Lung (tissue), 12 donors: ENCODE data around the gene PIGN. TPM values are rescaled to one million over a fixed set of nuclear protein-coding genes. Genes with fewer than 3 reads are reported as not detected.

ENCODE experiments used
- ATAC-seq: fragments of 200-7000 bp; cut with Tn5 transposase; one replicate; pipeline ENCODE4 v1.9.1; 2020; ENCODE audit warnings: moderate number of reproducible peaks; ENCODE audit not compliant: insufficient read depth, low FRiP score
- DNase-seq, 3 donors: peaks; one replicate each; pipeline ENCODE4 v3.0.0-alpha.2; 2013 to 2017
- H3K27ac ChIP-seq, 2 donors: one replicate each; pipeline ENCODE4 v1.5.1; 2013; ENCODE audit warnings: mild to moderate bottlenecking in 2 of 2, moderate library complexity in 2 of 2, control low read depth in 1 of 2, inconsistent platforms in 1 of 2, low read depth in 1 of 2, low read length in 1 of 2
- H3K27me3 ChIP-seq, 3 donors: one replicate each; pipeline ENCODE4 v1.5.1; 2013; ENCODE audit warnings: low read length in 2 of 3; ENCODE audit not compliant: control insufficient read depth in 3 of 3, insufficient read depth in 3 of 3
- H3K36me3 ChIP-seq, 4 donors: one replicate each; pipeline ENCODE4 v1.5.1; 2013; ENCODE audit warnings: low read length in 4 of 4, mild to moderate bottlenecking in 1 of 4, moderate library complexity in 1 of 4; ENCODE audit not compliant: control insufficient read depth in 4 of 4, insufficient read depth in 4 of 4
- H3K4me1 ChIP-seq, 5 donors: one replicate each; pipeline ENCODE4 v1.5.1; 2013; ENCODE audit warnings: low read length in 5 of 5, mild to moderate bottlenecking in 2 of 5, moderate library complexity in 1 of 5; ENCODE audit not compliant: control insufficient read depth in 5 of 5, insufficient read depth in 5 of 5
- H3K4me3 ChIP-seq: one replicate; pipeline ENCODE4 v1.5.1; 2013; ENCODE audit warnings: mild to moderate bottlenecking, control low read depth, moderate library complexity
- H3K9ac ChIP-seq, 2 donors: one replicate each; pipeline ENCODE4 v1.5.1; 2013; ENCODE audit warnings: low read length in 2 of 2, control low read depth in 1 of 2; ENCODE audit not compliant: insufficient read depth in 1 of 2
- H3K9me3 ChIP-seq, 4 donors: one replicate each; pipeline ENCODE4 v1.5.1; 2013; ENCODE audit warnings: low read length in 3 of 4, mild to moderate bottlenecking in 1 of 4, moderate library complexity in 1 of 4; ENCODE audit not compliant: control insufficient read depth in 4 of 4, insufficient read depth in 3 of 4
- CTCF ChIP-seq: IDR thresholded peaks from 2 replicates; pipeline ENCODE4 v1.5.1; 2012; ENCODE audit warnings: mild to moderate bottlenecking; ENCODE audit errors: control extremely low read depth, extremely low read depth
- WGBS, 2 donors: extraction: QIAGEN DNeasy Blood & Tissue Kit; methylation state at CpG; one replicate each; pipeline ENCODE4 v1.1.7; 2013; 5-methylcytosine and 5-hydroxymethylcytosine counted together
- polyA plus RNA-seq, 2 donors: library from polyadenylated mRNA; stranded (reverse); fragments of 200-250 nt; gene quantifications; one replicate each; pipeline ENCODE4 v1.2.1, GENCODE V29; 2013
- total RNA-seq, 2 donors: library from RNA; depleted of rRNA in 1 of 2; stranded (reverse); fragments of >200 nt in 1 of 2; gene quantifications; one replicate each; pipeline ENCODE4 v1.2.1, GENCODE V29; 2014 to 2021
- donor health status: control.
- donor health status: control.
- donor health status: Bipolar disorder and iron deficiency.
- donor health status: healthy.
- donor health status: DM: yes; HTN: yes; CAD: no.

PIGN gene
- total and polyA plus RNA-seq, 4 donors: 5.7 to 62.5 (median 16.3) TPM

- ATAC-seq (no peak), DNase-seq (no peak)
- H3K9ac ChIP-seq: no peak overlapping the region
- no peaks in the 10 kb centered on the region for H3K4me1 ChIP-seq
- no peak overlapping the region for H3K4me3 ChIP-seq
- H3K27ac ChIP-seq: no peak overlapping the region
- TF ChIP-seq CTCF: no peak
- no peaks in the 10 kb centered on the region for H3K27me3 ChIP-seq
- peaks cover 0 to 23% (median 4%) of the 10 kb centered on the region in 4 donors for H3K36me3 ChIP-seq
- 96 to 98% methylated on average over 4 of the region's 4 CpGs for WGBS, 2 donors
- H3K9me3 ChIP-seq: peaks cover 0 to 3% (median 1%) of the 10 kb centered on the region in 4 donors
These were observed 87.9 kb downstream of the PIGN start for GRCh38 chr18:62098960-62099359.

- Histone ChIP-seq H3K4me3 (no peak overlapping the region), H3K36me3 (peaks cover 0 to 20% (median 5%) of the 10 kb centered on the region in 4 donors), H3K27ac (no peak overlapping the region), H3K9me3 (peaks cover 0 to 3% (median 1%) of the 10 kb centered on the region in 4 donors), H3K9ac (no peak overlapping the region), H3K27me3 (no peaks in the 10 kb centered on the region), H3K4me1 (no peaks in the 10 kb centered on the region)
- ATAC-seq: no peak
- DNase-seq: no peak
- TF ChIP-seq CTCF: no peak
- whole genome bisulfite sequencing, 2 donors: 96 to 98% methylated on average over 4 of the region's 4 CpGs
These were observed 89.2 kb downstream of the PIGN start for GRCh38 chr18:62097698-62098097.

GRCh38 chr18:62091487-62092120, 95.3 kb downstream of the PIGN start:
- no peaks in the 10 kb centered on the region for H3K9me3 ChIP-seq
- H3K27ac ChIP-seq: no peak overlapping the region
- no peak overlapping the region for H3K9ac ChIP-seq
- ATAC-seq: no peak
- 67 to 76% methylated on average over 5 of the region's 5 CpGs for WGBS, 2 donors
- no peaks in the 10 kb centered on the region for H3K27me3 ChIP-seq
- no peak overlapping the region for H3K4me3 ChIP-seq
- TF ChIP-seq CTCF: no peak
- H3K4me1 ChIP-seq: peaks cover 0 to 5% (median 0%) of the 10 kb centered on the region in 5 donors
- peak in 2 of 3 donors; percentile 38 to 40 for DNase-seq
- H3K36me3 ChIP-seq: peaks cover 0 to 9% (median 6%) of the 10 kb centered on the region in 4 donors

DNA sequence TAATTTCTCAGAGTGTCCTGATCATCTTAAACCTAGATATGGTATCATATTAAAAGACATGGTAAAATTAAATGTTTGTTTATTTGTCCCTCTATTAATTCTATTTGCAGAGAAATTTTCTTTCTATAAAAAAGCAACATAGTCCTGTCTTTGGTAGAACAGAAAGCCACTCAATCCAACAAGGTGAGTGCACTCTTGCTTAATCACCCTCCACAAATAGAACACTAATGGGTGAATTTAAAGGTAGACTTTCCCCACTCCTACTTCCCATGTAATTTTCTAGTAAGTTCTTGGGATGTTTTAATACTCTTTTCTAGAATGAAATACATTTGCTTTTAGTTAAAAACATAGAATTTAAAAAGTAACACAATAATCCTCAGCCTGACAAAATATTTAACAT, 97.7 kb downstream of the PIGN start:
- ATAC-seq: no peak
- peaks cover 0 to 11% (median 6%) of the 10 kb centered on the region in 4 donors for H3K36me3 ChIP-seq

More for the DNA sequence above, 97.7 kb downstream of the PIGN start:
- Histone ChIP-seq H3K27ac (no peak overlapping the region), H3K9me3 (no peaks in the 10 kb centered on the region), H3K27me3 (no peaks in the 10 kb centered on the region), H3K9ac (no peak overlapping the region), H3K4me1 (peaks cover 0 to 5% (median 0%) of the 10 kb centered on the region in 5 donors), H3K4me3 (no peak overlapping the region)
- no peak for TF ChIP-seq CTCF
- DNase-seq: no peak
